Neuronal stem cell (in vitro differentiated cells): ENCODE data around the gene RNF149.
"Not testable (repeated sequence)": the region's sequence is repeated elsewhere in the genome, so short reads cannot be mapped to it uniquely, and the experiment has no call there.

Source experiments
- DNase-seq: peaks from one replicate; pipeline ENCODE4 v3.0.0-alpha.2; 2013; ENCODE audit warnings: low spot score
- H2AFZ ChIP-seq: one replicate; pipeline ENCODE4 v1.6.1; 2013; ENCODE audit warnings: mild to moderate bottlenecking, low read length, inconsistent platforms
- H2AK5ac ChIP-seq: 2 replicates; pipeline ENCODE4 v1.6.1; 2013; ENCODE audit warnings: low read depth, mild to moderate bottlenecking, inconsistent platforms, low read length, moderate library complexity, mixed read lengths
- H2BK120ac ChIP-seq: 2 replicates; pipeline ENCODE4 v1.6.1; 2013; ENCODE audit warnings: low read depth, mild to moderate bottlenecking, inconsistent platforms, low read length, moderate library complexity, mixed read lengths
- H2BK12ac ChIP-seq: one replicate; pipeline ENCODE4 v1.6.1; 2013; ENCODE audit warnings: low read length, inconsistent platforms
- H2BK15ac ChIP-seq: 2 replicates; pipeline ENCODE4 v1.6.1; 2013; ENCODE audit warnings: mild to moderate bottlenecking, low read length, inconsistent platforms, mixed read lengths
- H2BK5ac ChIP-seq: one replicate; pipeline ENCODE4 v1.6.1; 2013; ENCODE audit warnings: inconsistent platforms, mild to moderate bottlenecking, low read length, moderate library complexity
- H3K14ac ChIP-seq: one replicate; pipeline ENCODE4 v1.6.1; 2013; ENCODE audit warnings: low read length, inconsistent platforms
- H3K18ac ChIP-seq: 2 replicates; pipeline ENCODE4 v1.6.1; 2013; ENCODE audit warnings: low read length, inconsistent platforms
- H3K23ac ChIP-seq: 2 replicates; pipeline ENCODE4 v1.6.1; 2013; ENCODE audit warnings: low read depth, mild to moderate bottlenecking, mixed read lengths, low read length, inconsistent platforms; ENCODE audit not compliant: poor library complexity
- H3K27ac ChIP-seq: replicated peaks from 3 replicates; pipeline ENCODE4 v1.5.1; 2013; ENCODE audit warnings: low read length, inconsistent platforms
- H3K27me3 ChIP-seq, 3 experiments: 2 replicates each; pipeline ENCODE4 v1.6.1; 2013; ENCODE audit warnings: low read length in 3 of 3, mild to moderate bottlenecking in 2 of 3, inconsistent platforms in 1 of 3, low read depth in 1 of 3, mixed read lengths in 1 of 3, moderate library complexity in 1 of 3; ENCODE audit not compliant: control insufficient read depth in 3 of 3, insufficient read depth in 3 of 3
- H3K36me3 ChIP-seq, 2 donors: replicated peaks in 1 of 2; 2 replicates each; pipeline ENCODE4 v1.6.1; 2013; ENCODE audit warnings: low read length in 2 of 2; ENCODE audit not compliant: control insufficient read depth in 2 of 2, insufficient read depth in 2 of 2
- H3K4ac ChIP-seq: 2 replicates; pipeline ENCODE4 v1.6.1; 2013; ENCODE audit warnings: inconsistent platforms, mild to moderate bottlenecking, low read length, moderate library complexity
- H3K4me1 ChIP-seq, 2 donors: 1 replicate in 1 of 2; 2 replicates in 1 of 2; pipeline ENCODE4 v1.6.1; 2013; ENCODE audit warnings: low read length in 2 of 2, low read depth in 1 of 2; ENCODE audit not compliant: control insufficient read depth in 2 of 2, insufficient read depth in 1 of 2
- H3K4me2 ChIP-seq: one replicate; pipeline ENCODE4 v1.6.1; 2013; ENCODE audit warnings: mild to moderate bottlenecking, low read length, inconsistent platforms; ENCODE audit not compliant: insufficient read depth, poor library complexity, severe bottlenecking
- H3K4me3 ChIP-seq, 2 donors: 2 replicates each; pipeline ENCODE4 v1.5.1; 2013; ENCODE audit warnings: low read length in 2 of 2, mild to moderate bottlenecking in 2 of 2, inconsistent platforms in 1 of 2, moderate library complexity in 1 of 2
- H3K79me1 ChIP-seq: one replicate; pipeline ENCODE4 v1.6.1; 2013; ENCODE audit warnings: low read depth, mild to moderate bottlenecking, inconsistent platforms, low read length, moderate library complexity
- H3K9ac ChIP-seq: one replicate; pipeline ENCODE4 v1.6.1; 2013; ENCODE audit warnings: mild to moderate bottlenecking, low read depth, low read length, inconsistent platforms; ENCODE audit not compliant: poor library complexity
- H3K9me3 ChIP-seq, 2 donors: replicated peaks in 1 of 2; 2 replicates each; pipeline versions ENCODE3 to v1.6.1; 2013; ENCODE audit warnings: low read length in 2 of 2, mild to moderate bottlenecking in 2 of 2, inconsistent platforms in 1 of 2, low read depth in 1 of 2, mixed read lengths in 1 of 2, moderate library complexity in 1 of 2; ENCODE audit not compliant: control insufficient read depth in 2 of 2, insufficient read depth in 1 of 2
- H4K8ac ChIP-seq: one replicate; pipeline ENCODE4 v1.6.1; 2013; ENCODE audit warnings: low read depth, mild to moderate bottlenecking, inconsistent platforms, low read length, moderate library complexity
- H4K91ac ChIP-seq: one replicate; pipeline ENCODE4 v1.6.1; 2013; ENCODE audit warnings: low read length, low read depth, mild to moderate bottlenecking, inconsistent platforms; ENCODE audit not compliant: poor library complexity
- WGBS, 2 donors: extraction: QIAGEN DNeasy Blood & Tissue Kit; methylation state at CpG; one replicate each; pipeline ENCODE4 v1.1.7; 2013; ENCODE audit warnings: missing lambda C conversion rate in 2 of 2, mixed read lengths in 1 of 2; ENCODE audit not compliant: insufficient read length in 2 of 2, insufficient replicate concordance in 1 of 2; ENCODE audit errors: extremely low coverage in 2 of 2; 5-methylcytosine and 5-hydroxymethylcytosine counted together

RNF149 gene

DNA sequence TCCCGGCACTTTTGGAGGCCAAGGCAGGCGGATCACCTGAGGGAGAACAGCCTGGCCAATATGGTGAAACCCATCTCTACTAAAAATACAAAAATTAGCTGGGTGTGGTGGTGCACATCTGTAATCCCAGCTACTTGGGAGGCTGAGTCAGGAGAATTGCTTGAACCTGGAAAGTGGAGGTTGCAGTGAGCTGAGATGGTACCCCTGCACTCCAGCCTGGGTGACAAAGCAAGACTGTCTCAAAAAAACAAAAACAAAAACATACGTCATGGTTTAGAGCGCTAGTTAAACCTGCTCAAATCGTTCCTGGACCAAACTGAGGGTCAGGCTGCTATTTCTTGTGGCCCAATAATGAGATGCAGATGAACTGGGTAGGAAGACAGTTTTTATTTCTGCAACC is 63.0 kb downstream of the RNF149 start:
- not testable (repeated sequence) for H3K9me3 ChIP-seq, H3K18ac ChIP-seq, H3K36me3 ChIP-seq, H3K27me3 ChIP-seq, H3K9ac ChIP-seq, H2BK12ac ChIP-seq, H3K79me1 ChIP-seq, H4K91ac ChIP-seq, H2BK15ac ChIP-seq, H3K4ac ChIP-seq, DNase-seq, H2BK120ac ChIP-seq, H2AK5ac ChIP-seq, H3K4me1 ChIP-seq, H2BK5ac ChIP-seq, H3K4me2 ChIP-seq, H3K23ac ChIP-seq, H3K4me3 ChIP-seq, H3K14ac ChIP-seq, H2AFZ ChIP-seq, H4K8ac ChIP-seq, H3K27ac ChIP-seq
- WGBS, 2 donors = no CpG with 5 or more reads among the region's 5 CpGs

DNA sequence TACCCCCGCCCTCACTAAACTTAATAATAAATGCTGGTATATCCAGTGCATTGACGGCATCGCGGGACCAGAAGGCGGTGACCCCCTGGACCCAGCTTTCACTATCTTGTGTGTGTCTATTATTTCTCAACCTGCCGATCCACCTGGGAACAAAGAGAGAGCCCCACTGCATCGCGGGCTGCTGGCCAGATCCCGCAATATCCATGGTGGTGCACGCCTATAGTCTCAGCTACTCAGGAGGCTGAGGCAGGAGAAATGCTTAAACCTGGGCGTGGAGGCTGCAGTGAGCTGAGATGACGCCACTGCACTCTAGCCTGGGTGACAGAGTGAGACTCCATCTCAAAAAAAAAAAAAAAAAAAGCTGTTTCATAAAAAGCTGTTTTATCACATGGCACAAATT is 63.6 kb downstream of the RNF149 start:
- not testable (repeated sequence) for H3K4ac ChIP-seq, H3K4me1 ChIP-seq, H4K91ac ChIP-seq, H2AFZ ChIP-seq, H2BK120ac ChIP-seq, H3K18ac ChIP-seq, DNase-seq, H2BK12ac ChIP-seq, H3K4me3 ChIP-seq, H2BK15ac ChIP-seq, H3K4me2 ChIP-seq, H3K27me3 ChIP-seq, H3K79me1 ChIP-seq, H3K27ac ChIP-seq, H3K9me3 ChIP-seq, H3K14ac ChIP-seq, H3K36me3 ChIP-seq, H3K9ac ChIP-seq, H2AK5ac ChIP-seq, H3K23ac ChIP-seq, H2BK5ac ChIP-seq, H4K8ac ChIP-seq
- no CpG with 5 or more reads among the region's 12 CpGs for WGBS, 2 donors

DNA sequence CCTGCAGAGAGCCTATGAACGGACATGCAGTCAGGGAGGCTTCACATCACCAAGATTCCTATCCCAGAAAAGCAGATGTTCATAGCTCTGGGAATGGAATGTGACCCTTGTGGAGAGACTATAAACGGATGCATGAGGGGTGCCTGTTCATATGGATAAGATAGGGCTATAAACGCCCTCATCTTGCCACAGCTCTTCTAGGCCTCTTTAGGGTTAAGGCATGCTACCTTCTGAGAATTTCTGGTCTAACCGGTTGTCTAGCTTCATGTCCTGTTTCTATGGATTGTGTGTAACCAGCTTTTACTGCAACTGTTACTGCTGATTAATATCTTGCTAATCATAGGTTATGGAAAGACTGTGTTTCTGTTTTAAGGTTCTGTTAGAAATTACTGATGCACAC is 64.1 kb downstream of the RNF149 start:
- not testable (repeated sequence) for H3K23ac ChIP-seq, H4K8ac ChIP-seq, H3K27ac ChIP-seq

GRCh38 chr2:101241158-101241557 is 67.3 kb downstream of the RNF149 start:
- Histone ChIP-seq H3K23ac (no peak overlapping the region), H3K4me1 (no peaks in the 10 kb centered on the region), H2BK15ac (no peak overlapping the region), H2BK120ac (no peak overlapping the region), H3K79me1 (no peaks in the 10 kb centered on the region), H3K14ac (no peak overlapping the region), H2BK12ac (no peak overlapping the region), H3K18ac (no peak overlapping the region), H2AFZ (no peak overlapping the region), H3K4ac (no peak overlapping the region), H3K4me2 (no peak overlapping the region), H3K27me3 (no peaks in the 10 kb centered on the region), H3K9me3 (no peaks in the 10 kb centered on the region), H4K91ac (no peak overlapping the region), H3K27ac (no peak overlapping the region), H3K9ac (no peak overlapping the region), H3K36me3 (no peaks in the 10 kb centered on the region), H2BK5ac (no peak overlapping the region), H3K4me3 (no peak overlapping the region), H2AK5ac (no peak overlapping the region), H4K8ac (no peak overlapping the region)
- no CpG with 5 or more reads among the region's 5 CpGs for WGBS, 2 donors
- no peak for DNase-seq

More for the DNA sequence above, 64.1 kb downstream of the RNF149 start:
- not testable (repeated sequence) for H3K9ac ChIP-seq, H2BK12ac ChIP-seq, H2BK120ac ChIP-seq, H3K14ac ChIP-seq, H3K18ac ChIP-seq, H3K4me3 ChIP-seq, H2BK5ac ChIP-seq, H3K4me1 ChIP-seq, H3K4me2 ChIP-seq, H3K36me3 ChIP-seq, DNase-seq, H4K91ac ChIP-seq, H2BK15ac ChIP-seq, H3K4ac ChIP-seq, H3K9me3 ChIP-seq, H3K79me1 ChIP-seq, H3K27me3 ChIP-seq, H2AFZ ChIP-seq, H2AK5ac ChIP-seq
- no CpG with 5 or more reads among the region's 4 CpGs for WGBS, 2 donors
